Stimulated activated CD4-positive, alpha-beta T cell treated with anti-CD3 and anti-CD28 coated beads, Interleukin-1b, Interleukin-23, amount 100 ng/mL, for 4 hours (primary cell): ENCODE data around the gene ACOXL.
"Not testable (repeated sequence)": the region's sequence is repeated elsewhere in the genome, so short reads cannot be mapped to it uniquely, and the experiment has no call there.

ENCODE experiments used
- DNase-seq, 2 donors: peaks; one replicate each; pipeline ENCODE4 v3.0.0-alpha.2; 2020; ENCODE audit warnings: low read depth in 2 of 2

ACOXL gene

DNA sequence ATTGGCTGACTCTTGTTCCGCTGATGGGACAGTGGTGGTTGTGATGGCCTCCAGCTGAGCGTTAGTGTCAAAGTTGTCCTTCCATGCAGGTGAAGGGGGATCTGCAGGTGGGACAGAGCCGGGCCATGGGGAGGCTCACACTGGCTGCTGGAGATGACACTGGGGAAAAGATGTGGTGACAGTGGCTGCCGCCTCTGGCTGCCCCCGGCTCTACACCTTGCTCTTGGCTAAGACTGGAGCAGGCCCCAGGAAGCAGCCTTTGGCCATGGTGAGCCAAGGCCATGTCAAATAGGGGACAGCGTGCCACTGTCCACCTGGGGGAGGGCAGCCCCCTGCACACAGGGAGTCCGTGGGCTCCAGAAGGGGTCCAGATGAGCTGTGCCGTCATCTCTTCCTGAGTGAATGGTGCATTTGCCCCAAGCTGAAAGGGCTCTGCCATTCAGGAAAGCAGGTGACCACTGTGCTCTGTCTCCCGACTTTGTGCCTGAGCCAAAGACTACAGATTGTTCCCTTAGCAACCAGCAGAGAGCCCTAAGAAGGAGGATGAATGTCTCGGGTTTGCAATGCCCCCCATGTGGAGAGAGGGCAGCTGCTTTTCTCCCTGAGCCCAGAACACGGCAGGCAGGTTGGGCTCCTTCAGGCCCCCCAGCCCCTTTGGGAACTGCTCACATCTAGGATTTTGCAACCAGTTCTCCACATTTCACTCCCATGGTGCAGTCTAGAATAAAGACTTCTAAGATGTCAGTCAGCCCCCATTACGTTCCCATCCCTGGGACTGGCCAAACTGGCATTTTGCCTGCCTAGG, 309.2 kb downstream of the ACOXL start:
- no peak for DNase-seq

- DNase-seq: no peak
These were observed 309.9 kb downstream of the ACOXL start for GRCh38 chr2:111042261-111042660.

GRCh38 chr2:111042772-111043771, 310.7 kb downstream of the ACOXL start:
- DNase-seq: peak in 1 of 2 donors; percentile 19

DNA sequence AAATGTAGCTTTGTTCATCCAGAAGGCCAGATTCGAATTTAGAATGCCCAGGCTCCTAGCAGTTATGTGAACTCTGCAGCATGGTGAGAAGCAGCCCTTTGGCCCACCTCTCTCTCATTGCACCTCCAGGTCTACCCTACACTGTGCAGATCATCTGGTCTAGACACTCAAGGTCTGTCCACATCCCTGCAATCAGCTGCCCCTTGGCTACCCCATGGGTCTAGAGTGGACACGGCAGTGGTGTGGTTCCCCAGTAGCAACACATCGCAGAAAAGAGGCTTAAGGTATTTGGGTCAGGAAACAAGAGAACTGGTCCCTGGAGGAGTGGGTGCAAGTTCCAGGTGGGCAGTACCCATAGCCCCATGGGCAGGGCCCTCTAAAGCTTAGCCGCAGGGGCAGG, 311.7 kb downstream of the ACOXL start:
- no peak for DNase-seq

GRCh38 chr2:111045236-111045635, 312.9 kb downstream of the ACOXL start:
- DNase-seq: not testable (repeated sequence)

DNA sequence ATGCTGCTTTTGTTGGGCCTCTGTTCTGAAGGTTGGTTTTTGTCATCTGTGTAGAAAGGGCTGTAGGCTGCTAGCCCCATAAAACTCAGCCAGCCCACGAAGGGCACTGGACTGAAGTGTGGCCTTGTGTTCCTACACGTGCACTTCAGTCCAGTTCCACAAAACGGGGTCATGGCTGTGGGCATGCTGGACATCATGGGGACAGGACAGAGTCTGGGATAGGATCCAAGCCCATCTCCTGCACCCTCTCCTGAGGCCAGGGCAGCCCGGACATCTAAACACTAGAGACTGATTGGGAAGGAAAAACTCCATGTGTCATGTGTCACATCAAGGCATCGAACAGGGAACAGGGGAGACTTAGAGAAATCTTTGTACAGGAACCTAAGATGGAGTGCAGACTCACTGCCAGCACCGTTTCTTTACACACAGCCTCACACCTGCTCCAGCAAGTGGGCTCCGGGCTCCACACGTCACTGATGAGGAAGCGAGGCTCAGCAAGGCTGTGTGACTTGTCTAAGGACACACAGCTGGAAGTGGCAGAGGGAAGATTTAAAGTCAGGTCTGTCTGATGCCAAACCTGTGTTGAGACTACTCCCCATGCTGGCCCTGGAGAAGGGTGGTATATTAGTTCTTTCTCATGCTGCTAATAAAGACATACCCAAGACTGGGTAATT, 313.5 kb downstream of the ACOXL start:
- no peak for DNase-seq

DNA sequence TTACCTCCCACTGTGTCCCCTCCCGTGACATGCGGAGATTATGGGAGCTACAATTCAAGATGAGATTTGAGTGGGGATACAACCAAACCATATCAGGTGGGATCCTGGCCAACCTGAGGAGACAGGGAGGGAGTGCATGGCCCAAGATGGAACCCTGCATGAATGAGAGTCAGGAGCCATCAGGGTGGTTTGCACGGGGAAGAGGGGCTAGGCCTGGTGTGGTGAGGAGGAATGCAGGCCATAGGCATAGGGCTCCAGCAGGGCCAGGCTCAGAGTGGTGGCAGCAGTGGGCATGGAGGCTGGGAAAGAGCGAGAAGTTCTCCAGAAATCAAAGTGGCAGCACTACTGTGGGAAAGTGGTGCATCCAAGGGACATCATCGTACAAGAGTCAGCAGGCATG, 314.3 kb downstream of the ACOXL start:
- DNase-seq: no peak

GRCh38 chr2:111048856-111049768, 316.7 kb downstream of the ACOXL start:
- DNase-seq: no peak

GRCh38 chr2:111049792-111050640, 317.6 kb downstream of the ACOXL start:
- no peak for DNase-seq

DNA sequence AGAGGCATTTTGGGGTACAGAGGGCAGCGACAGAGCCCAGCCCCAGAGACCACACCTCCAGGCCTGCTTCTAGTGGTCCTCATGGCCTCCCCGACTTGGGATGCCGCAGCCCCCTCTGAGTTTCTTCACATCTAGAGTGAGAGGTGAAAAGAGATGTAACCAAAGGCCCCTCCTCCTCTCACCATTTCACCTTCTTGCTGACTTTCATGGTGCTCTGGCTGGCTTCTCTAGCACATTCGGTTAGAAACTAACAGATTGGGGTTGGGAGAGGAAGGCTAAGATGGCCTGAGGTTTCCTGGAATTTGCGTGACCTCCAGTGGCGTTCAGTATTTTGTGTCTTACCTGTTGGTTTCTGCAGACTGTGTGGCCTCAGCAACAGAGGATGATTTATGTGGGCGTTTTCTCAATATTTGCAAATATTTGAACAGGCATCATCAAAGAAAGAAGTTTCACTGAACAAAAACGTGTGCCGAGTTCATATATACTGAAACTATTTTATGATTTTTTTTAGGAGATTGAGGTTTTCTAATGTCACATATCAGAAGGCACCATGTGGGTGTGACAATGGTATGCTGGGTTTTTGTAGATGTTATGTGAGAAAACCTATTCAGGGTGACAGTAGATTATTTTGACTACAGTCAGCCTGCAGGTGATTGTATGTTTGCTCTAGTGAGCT, 318.5 kb downstream of the ACOXL start:
- no peak for DNase-seq

- DNase-seq: no peak
These were observed 320.2 kb downstream of the ACOXL start for GRCh38 chr2:111052621-111053020.

DNA sequence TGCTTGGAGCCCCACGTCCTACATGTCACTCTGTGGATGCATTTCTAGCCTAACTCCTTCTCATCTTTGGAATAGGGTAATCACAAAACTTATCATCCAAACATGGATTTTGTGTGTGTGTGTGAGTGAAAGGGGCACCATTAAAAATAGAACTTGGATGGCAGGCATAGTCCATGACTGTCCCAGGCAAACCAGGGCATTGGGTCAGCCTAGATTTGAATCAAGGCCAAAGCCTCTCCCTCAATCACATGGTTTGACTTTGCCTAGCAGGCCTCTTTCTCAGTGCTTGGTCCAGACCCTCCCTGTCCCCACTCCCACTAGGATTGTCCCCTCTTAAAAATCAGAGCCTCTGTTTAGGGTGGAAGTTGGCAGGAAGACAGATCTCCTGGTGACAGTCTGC, 320.9 kb downstream of the ACOXL start:
- no peak for DNase-seq

DNA sequence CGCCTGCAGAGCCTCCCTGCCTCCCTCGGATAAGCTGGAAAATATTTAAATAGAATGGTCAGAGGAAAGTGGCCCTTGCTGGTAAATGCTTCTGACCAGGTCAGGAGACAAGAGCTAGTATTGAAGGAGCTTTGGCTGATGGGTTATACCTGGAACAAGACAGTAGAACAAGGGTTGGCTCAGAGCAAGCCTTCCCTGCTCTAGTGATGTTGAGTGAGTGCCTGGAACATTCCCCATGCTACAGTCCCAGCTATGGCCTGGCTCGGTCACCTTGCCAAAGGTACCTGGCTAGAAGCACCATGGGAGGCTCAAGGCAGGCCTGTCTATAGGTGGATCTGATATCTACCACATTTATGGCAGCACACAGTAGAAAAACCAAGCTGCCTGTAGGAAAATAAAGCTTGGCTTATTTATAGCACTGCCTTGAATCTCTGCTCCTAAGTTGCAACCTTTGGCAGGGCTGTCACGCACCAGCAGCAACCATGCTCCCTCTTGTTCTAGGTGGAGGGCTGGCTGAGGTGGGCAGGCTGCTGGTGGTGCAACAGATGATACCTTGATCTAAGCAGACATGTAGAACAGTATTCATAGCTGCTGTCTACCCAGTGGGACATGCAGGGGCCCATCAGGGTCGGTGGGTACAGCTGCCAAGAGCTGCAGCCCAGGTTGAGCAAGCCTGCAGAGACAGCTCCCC, 321.6 kb downstream of the ACOXL start:
- DNase-seq: no peak

DNA sequence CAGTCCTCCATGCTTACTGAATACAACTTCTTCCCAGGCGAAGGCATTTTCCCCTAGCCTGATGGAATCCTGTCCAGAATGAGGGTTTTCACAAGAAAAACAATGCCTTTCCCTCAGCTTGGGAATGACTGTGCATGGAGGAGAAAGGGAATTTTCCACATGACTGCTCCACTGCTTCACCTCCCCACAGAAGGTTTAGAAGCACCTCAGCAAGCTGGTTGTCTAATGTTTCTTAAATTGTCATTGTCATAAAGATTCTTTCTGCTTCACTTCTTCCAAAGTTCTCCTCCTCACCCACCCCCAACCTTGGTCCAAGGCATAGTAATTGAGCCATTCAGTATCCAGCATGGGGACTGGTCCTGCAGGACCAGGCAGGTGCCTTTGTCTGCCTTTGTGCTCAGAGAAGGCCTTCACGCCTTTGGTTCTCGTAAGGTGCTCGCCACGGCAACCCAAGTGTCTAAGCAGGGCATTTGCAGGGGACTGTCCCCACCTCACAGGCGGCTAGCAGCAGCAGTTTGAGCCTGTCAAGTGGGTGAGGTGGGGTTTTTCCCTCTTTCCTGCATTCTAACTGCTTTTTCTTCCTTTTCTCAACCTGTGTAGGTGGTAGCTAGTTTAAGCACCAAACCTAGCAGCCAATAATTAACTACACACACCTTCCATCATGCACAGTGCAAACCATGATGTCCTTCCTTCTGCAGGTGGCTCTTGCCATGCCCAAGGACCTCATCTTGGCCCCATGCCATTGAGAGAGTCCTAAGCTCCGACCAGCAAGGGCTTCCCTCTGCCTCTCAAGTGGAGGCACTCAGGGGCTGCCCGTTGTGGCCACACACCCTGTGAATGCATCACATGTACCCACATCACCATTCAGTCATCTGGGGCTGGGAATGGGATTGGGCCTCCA, 322.7 kb downstream of the ACOXL start:
- peak in 1 of 2 donors; percentile 31 for DNase-seq

GRCh38 chr2:111055735-111056134, 323.4 kb downstream of the ACOXL start:
- no peak for DNase-seq

DNA sequence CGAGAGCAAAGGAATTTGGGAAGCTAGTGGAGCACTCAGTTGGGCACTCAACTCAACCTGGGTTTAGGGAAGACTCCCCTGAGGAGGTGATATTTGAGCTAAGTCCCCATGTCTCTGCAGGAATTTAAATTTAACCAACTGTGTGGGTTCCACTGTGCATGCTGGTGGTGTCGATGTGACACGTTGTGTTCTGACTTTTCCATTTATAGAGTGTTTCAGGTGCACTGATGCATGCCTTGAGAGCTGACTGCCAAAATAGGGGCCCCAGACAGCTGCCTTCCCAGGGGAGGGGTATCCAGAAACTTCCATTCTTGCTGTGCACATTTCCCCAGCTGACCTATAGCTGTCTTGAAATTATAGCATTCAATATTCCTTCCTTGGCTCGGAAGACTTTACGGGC, 324.7 kb downstream of the ACOXL start:
- DNase-seq: no peak

- DNase-seq: no peak
These were observed 325.3 kb downstream of the ACOXL start for GRCh38 chr2:111057721-111058120.

DNA sequence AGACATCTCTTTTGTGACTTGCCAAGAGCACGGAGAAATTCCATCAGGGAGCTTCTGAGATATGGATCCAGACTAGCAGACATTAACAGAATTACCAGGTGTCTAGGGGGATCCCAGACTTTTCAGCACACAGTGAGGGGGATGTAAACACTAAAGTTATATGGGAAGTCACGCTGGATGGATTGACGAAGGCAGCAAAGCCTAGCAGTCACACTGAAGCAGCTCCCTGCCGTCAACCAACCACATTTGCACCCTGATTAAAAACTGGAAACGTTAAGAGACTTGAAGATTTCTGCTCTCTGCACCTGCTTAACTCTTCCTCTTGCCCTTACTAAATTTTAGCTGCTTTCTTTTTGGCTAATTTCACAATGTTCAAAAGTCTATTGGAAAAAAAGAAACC, 325.9 kb downstream of the ACOXL start:
- no peak for DNase-seq
